Measurements from ENCODE around the gene EHBP1.

Gene EHBP1

DNA sequence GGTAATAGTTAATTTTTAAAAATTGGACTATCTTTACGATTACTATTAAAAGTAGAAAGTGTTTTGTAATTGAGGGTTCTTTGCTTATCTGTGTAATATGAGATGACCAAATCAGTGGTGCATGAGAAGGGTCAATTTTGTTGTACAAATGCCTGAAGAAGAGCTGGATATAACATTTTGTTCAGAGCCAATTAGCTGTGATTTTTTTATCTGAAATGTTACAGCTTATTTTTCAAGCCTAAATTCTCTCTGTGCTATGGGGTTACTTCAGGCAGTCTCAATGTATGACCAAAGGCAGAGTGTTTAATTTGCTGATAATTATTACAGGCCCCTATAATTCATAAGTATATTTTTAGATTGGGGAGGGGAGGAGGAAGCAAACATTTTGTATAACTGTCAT lies 386.9 kb downstream of the EHBP1 start:
- no peaks in the 10 kb centered on the region for H3K36me3 Mint-ChIP-seq (ENCODE audit: low read depth)
- H3K9me3 Mint-ChIP-seq: peaks cover 13% of the 10 kb centered on the region
- no peak for TF ChIP-seq CTCF (IDR thresholded peaks at IDR 0.05)
- H3K4me1 Mint-ChIP-seq: no peaks in the 10 kb centered on the region
- DNase-seq: no peak
- H3K4me3 Mint-ChIP-seq: no peak overlapping the region
- H3K27ac Mint-ChIP-seq: no peak overlapping the region
- no peaks in the 10 kb centered on the region for H3K27me3 Mint-ChIP-seq (ENCODE audit: low read depth, poor library complexity)

DNA sequence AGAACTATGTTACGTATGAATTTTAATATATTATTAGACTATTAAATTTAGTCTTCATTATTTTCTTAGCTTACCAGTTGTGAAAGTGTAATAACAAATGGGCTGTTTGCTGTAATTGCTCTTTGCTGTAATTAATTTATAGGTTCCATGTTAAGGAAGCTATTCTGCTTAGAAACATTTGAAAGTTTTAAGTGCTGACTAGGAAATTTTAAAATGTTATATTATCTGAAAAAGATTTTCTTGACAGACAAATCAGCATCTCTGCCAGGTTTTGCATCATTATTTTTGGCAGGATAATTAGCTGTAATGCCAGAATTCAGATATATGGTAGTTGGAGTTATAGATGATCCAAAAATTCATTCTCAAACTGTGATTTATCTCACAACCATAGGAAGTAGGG lies 387.3 kb downstream of the EHBP1 start:
- Mint-ChIP-seq H3K4me1 (no peaks in the 10 kb centered on the region), H3K9me3 (peaks cover 13% of the 10 kb centered on the region), H3K4me3 (no peak overlapping the region), H3K36me3 (ENCODE audit: low read depth) (no peaks in the 10 kb centered on the region), H3K27ac (no peak overlapping the region), H3K27me3 (ENCODE audit: low read depth, poor library complexity) (no peaks in the 10 kb centered on the region)
- no peak for DNase-seq
- TF ChIP-seq CTCF (IDR thresholded peaks at IDR 0.05): no peak

GRCh38 chr2:63093502-63093901 lies 388.0 kb downstream of the EHBP1 start:
- no peaks in the 10 kb centered on the region for H3K36me3 Mint-ChIP-seq (ENCODE audit: low read depth)
- H3K4me3 Mint-ChIP-seq: no peak overlapping the region
- no peak for TF ChIP-seq CTCF (IDR thresholded peaks at IDR 0.05)
- H3K27me3 Mint-ChIP-seq (ENCODE audit: low read depth, poor library complexity): no peaks in the 10 kb centered on the region
- H3K9me3 Mint-ChIP-seq: peaks cover 13% of the 10 kb centered on the region
- no peak for DNase-seq
- no peaks in the 10 kb centered on the region for H3K4me1 Mint-ChIP-seq
- no peak overlapping the region for H3K27ac Mint-ChIP-seq
